GM23248 (cell line): ENCODE measurements around the gene MYO10. TPM values are rescaled to one million over a fixed set of nuclear protein-coding genes. Genes with fewer than 3 reads are reported as not detected.
A peak's percentile ranks its signal among the peaks of the same experiment; 100 is the strongest.

Experiments used
- DNase-seq: peaks from one replicate; pipeline ENCODE4 v3.0.0-alpha.2; 2015
- H2AFZ ChIP-seq: fragments of 200-600 bp; sonication (generic); 2 replicates; pipeline ENCODE4 v1.6.1; 2016; ENCODE audit warnings: antibody characterized with exemption
- H3F3A ChIP-seq: fragments of 200-600 bp; sonication (generic); 2 replicates; pipeline ENCODE4 v1.6.1; 2016; ENCODE audit warnings: mild to moderate bottlenecking, antibody characterized with exemption, mixed run types; ENCODE audit not compliant: insufficient read depth
- H3K27ac ChIP-seq: fragments of 200-600 bp; sonication (generic); 2 replicates; pipeline ENCODE4 v1.5.1; 2016; ENCODE audit warnings: mild to moderate bottlenecking
- H3K27me3 ChIP-seq: fragments of 200-600 bp; sonication (generic); replicated peaks from 2 replicates; pipeline ENCODE4 v1.6.1; 2016; ENCODE audit warnings: mild to moderate bottlenecking; ENCODE audit not compliant: insufficient read depth
- H3K36me3 ChIP-seq: fragments of 200-600 bp; sonication (generic); 2 replicates; pipeline ENCODE4 v1.6.1; 2016; ENCODE audit warnings: low read depth, mild to moderate bottlenecking
- H3K4me1 ChIP-seq: fragments of 200-600 bp; sonication (generic); 2 replicates; pipeline ENCODE4 v1.6.1; 2016; ENCODE audit warnings: mild to moderate bottlenecking; ENCODE audit not compliant: insufficient read depth
- H3K4me2 ChIP-seq: fragments of 200-600 bp; sonication (generic); one replicate; pipeline ENCODE4 v1.6.1; 2016; ENCODE audit warnings: mild to moderate bottlenecking; ENCODE audit not compliant: unreplicated experiment
- H3K4me3 ChIP-seq: fragments of 200-600 bp; sonication (generic); 2 replicates; pipeline ENCODE4 v1.5.1; 2016; ENCODE audit warnings: mild to moderate bottlenecking
- H3K79me2 ChIP-seq: fragments of 200-600 bp; sonication (generic); 2 replicates; pipeline ENCODE4 v1.6.1; 2016; ENCODE audit warnings: mild to moderate bottlenecking; ENCODE audit not compliant: insufficient read depth
- H3K9ac ChIP-seq: fragments of 200-600 bp; sonication (generic); 2 replicates; pipeline ENCODE4 v1.6.1; 2016; ENCODE audit warnings: mild to moderate bottlenecking
- H3K9me2 ChIP-seq: fragments of 200-600 bp; sonication (generic); 2 replicates; pipeline ENCODE4 v1.6.1; 2016; ENCODE audit warnings: mixed run types, mild to moderate bottlenecking, moderate library complexity; ENCODE audit not compliant: insufficient read depth
- H3K9me3 ChIP-seq: fragments of 200-600 bp; sonication (generic); one replicate; pipeline ENCODE4 v1.6.1; 2017; ENCODE audit warnings: low read depth
- H4K20me1 ChIP-seq: fragments of 200-600 bp; sonication (generic); 2 replicates; pipeline ENCODE4 v1.6.0; 2016; ENCODE audit not compliant: insufficient read depth
- EZH2 ChIP-seq: fragments of 200-600 bp; sonication (generic); IDR thresholded peaks from 2 replicates; pipeline ENCODE4 v1.6.1; 2018; ENCODE audit warnings: antibody characterized with exemption, mild to moderate bottlenecking; ENCODE audit not compliant: insufficient read depth, poor library complexity, severe bottlenecking
- EZH2phosphoT487 ChIP-seq: fragments of 200-600 bp; sonication (generic); IDR thresholded peaks from 2 replicates; pipeline ENCODE4 v1.6.1; 2018; ENCODE audit warnings: antibody characterized with exemption, moderate library complexity, mild to moderate bottlenecking, low read depth; ENCODE audit not compliant: insufficient read depth
- WGBS, 2 experiments: methylation state at CpG; one replicate each; pipeline ENCODE4 v1.1.6; 2015 to 2017; ENCODE audit warnings: low lambda C conversion rate in 2 of 2, low coverage in 1 of 2; ENCODE audit errors: missing lambda C conversion rate in 2 of 2; 5-methylcytosine and 5-hydroxymethylcytosine counted together
- in situ Hi-C: fragments of 300-500 bp; cut with MboI; formaldehyde crosslinking; loops from 2 replicates; pipeline ENCODE4 v1.15.0; 2020
- polyA plus RNA-seq: library from polyadenylated mRNA; unstranded; fragments of >200 nt; fragmentation: Nextera tagmentation; extraction: Ambion mirVana; gene quantifications from 2 replicates; pipeline ENCODE4 v1.2.1, GENCODE V29; 2016
- total RNA-seq: library from RNA; depleted of rRNA; stranded (reverse); fragments of >200 nt; shearing (Covaris generic); gene quantifications from 2 replicates; pipeline ENCODE4 v1.2.3, GENCODE V29; 2014

MYO10 gene
- total and polyA plus RNA-seq, 2 experiments from 2014 or later: 43.2 to 47.0 TPM

DNA sequence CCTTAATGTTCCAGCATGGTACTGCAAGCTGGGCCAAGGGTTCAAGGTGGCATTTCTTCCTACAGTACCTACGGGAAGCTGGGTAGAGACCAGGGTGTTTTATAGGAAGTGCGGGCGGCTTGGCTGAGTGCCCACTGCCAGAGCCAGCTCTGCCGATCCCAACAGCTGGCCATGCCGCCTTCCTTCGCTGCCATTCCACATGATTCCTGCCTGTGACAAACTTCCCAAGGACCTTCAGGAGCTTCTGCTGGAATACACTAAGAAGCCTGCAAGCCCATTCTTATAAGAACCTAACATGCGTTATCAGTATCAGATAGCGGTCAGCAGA lies 22.0 kb downstream of the MYO10 start:
- peaks cover 54% of the 10 kb centered on the region for H3F3A ChIP-seq
- 89 to 91% methylated on average over 7 to 8 of the region's 8 CpGs for WGBS, 2 experiments
- no peak overlapping the region for H3K27ac ChIP-seq
- H3K36me3 ChIP-seq: no peaks in the 10 kb centered on the region
- H3K9me2 ChIP-seq: no peaks in the 10 kb centered on the region
- H3K4me3 ChIP-seq: no peak overlapping the region
- in situ Hi-C loops: no loop called here
- H3K27me3 ChIP-seq: no peaks in the 10 kb centered on the region
- peaks cover 96% of the 10 kb centered on the region for H3K79me2 ChIP-seq
- no peak for DNase-seq
- H3K9ac ChIP-seq: no peak overlapping the region
- TF ChIP-seq EZH2phosphoT487: no peak
- no peak for TF ChIP-seq EZH2
- H3K4me2 ChIP-seq: no peak overlapping the region
- no peak overlapping the region for H2AFZ ChIP-seq
- no peaks in the 10 kb centered on the region for H3K9me3 ChIP-seq
- peaks cover 42% of the 10 kb centered on the region for H3K4me1 ChIP-seq
- no peaks in the 10 kb centered on the region; the same call in 1 of the 2 replicates for H4K20me1 ChIP-seq

DNA sequence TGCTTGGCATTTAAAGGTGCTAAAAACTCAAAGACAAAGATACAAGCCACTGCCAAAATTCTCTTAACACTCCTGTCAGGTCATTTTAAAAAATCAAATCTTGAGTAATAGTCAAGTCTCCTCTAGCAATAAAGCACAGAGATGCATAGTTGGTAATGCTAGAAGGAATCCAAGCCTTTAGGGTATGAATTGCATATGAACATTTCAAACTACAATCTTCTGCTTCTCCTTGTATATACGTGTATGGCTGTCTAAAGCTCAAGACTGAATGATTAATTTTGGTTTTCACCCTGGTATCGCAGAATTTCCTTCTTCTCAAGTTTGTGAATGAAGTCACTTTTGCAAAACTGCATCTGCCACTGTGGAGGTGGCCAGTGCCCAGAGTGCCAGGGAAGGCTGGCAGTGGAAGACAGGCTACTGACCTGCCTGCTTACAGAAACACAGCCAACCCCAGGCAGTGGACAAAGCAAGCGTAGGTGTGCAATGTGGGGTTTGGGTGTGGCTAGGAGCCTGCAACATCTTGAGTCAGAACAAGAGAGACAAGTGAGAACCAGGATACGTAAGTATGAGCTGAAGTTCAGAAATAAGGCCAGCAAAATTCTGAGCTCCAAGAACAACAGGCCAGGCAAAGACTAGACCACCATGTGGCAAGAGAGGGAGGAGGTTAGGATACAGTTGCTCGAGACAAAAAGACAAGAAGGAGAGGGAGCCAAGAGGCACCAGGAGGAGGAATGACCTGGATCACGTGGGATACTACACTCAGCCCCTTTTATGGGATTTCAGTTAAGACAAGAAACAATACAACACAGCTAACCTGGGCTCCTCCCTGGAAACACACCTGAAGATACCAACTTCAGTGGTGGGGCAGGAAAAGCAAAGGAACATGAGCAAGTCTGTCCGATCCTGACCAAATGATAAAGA lies 22.6 kb downstream of the MYO10 start:
- no peak for DNase-seq
- H3K36me3 ChIP-seq: no peaks in the 10 kb centered on the region
- H3F3A ChIP-seq: peaks cover 54% of the 10 kb centered on the region
- peaks cover 96% of the 10 kb centered on the region for H3K79me2 ChIP-seq
- H4K20me1 ChIP-seq: no peaks in the 10 kb centered on the region; the same call in 1 of the 2 replicates
- H3K4me3 ChIP-seq: no peak overlapping the region
- in situ Hi-C loops: no loop called here
- peak overlapping the region; percentile 22 for H3K4me2 ChIP-seq
- H3K4me1 ChIP-seq: peaks cover 42% of the 10 kb centered on the region
- 92 to 94% methylated on average over 7 of the region's 7 CpGs for WGBS, 2 experiments
- H3K27ac ChIP-seq: 0 out of 2 replicates have a peak overlapping the region, but pooled peaks have one; percentile 7
- H3K9ac ChIP-seq: no peak overlapping the region
- H3K27me3 ChIP-seq: no peaks in the 10 kb centered on the region
- TF ChIP-seq EZH2 (no peak), EZH2phosphoT487 (no peak)
- H3K9me3 ChIP-seq: no peaks in the 10 kb centered on the region
- no peak overlapping the region for H2AFZ ChIP-seq
- no peaks in the 10 kb centered on the region for H3K9me2 ChIP-seq

DNA sequence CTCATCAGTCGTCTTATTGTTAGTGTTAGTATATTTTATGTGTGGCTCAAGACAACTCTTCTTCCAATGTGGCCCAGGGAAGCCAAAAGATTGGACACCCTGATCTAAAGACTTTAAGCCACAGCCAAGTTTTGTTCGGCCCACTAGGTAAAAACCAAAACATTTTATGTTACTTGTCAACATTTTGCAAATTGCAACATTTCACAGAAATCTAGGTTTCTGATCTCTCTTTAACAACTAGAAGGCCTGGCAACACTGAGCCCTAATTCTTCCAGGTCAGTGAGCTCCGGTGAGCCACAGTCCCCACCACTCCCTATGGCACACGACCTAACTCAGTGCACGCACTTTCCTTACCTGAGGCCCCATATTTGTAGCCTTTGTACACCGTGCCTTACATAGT lies 24.0 kb downstream of the MYO10 start:
- no peaks in the 10 kb centered on the region for H3K9me3 ChIP-seq
- in situ Hi-C loops: no loop called here
- no peaks in the 10 kb centered on the region for H3K36me3 ChIP-seq
- H3K4me1 ChIP-seq: peaks cover 34% of the 10 kb centered on the region
- H3K9ac ChIP-seq: no peak overlapping the region
- TF ChIP-seq EZH2phosphoT487 (no peak), EZH2 (no peak)
- H3K79me2 ChIP-seq: peaks cover 96% of the 10 kb centered on the region
- H3F3A ChIP-seq: peaks cover 45% of the 10 kb centered on the region
- H4K20me1 ChIP-seq: no peaks in the 10 kb centered on the region; the same call in 1 of the 2 replicates
- H3K4me2 ChIP-seq: peak overlapping the region; percentile 22
- no peaks in the 10 kb centered on the region for H3K9me2 ChIP-seq
- no peak overlapping the region for H2AFZ ChIP-seq
- no peak overlapping the region for H3K4me3 ChIP-seq
- H3K27ac ChIP-seq: no peak overlapping the region; the same call in 1 of the 2 replicates
- WGBS, 2 experiments: 97 to 98% methylated on average over 6 of the region's 6 CpGs
- no peak for DNase-seq
- H3K27me3 ChIP-seq: no peaks in the 10 kb centered on the region

DNA sequence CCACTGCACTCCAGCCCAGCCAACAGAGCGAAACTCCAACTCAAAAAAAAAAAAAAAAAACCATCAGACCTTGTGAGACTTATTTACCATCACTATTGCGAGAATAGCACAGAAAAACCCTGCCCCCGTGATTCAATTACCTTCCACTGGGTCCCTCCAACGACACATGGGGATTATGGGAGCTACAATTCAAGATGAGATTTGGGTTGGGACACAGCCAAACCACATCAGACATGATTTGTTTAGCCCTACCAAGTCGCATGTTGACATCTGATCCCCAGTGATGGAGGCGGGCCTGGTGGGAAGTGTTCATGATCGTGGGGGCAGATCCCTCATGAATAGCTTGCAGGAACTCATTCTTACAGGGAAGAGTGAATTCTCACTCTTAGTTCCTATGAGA lies 26.6 kb downstream of the MYO10 start:
- TF ChIP-seq EZH2phosphoT487 (no peak), EZH2 (no peak)
- Histone ChIP-seq H4K20me1 (no peaks in the 10 kb centered on the region; the same call in 1 of the 2 replicates), H3K79me2 (peaks cover 100% of the 10 kb centered on the region), H3K9me2 (no peaks in the 10 kb centered on the region), H3K9me3 (no peaks in the 10 kb centered on the region), H2AFZ (no peak overlapping the region), H3K9ac (no peak overlapping the region), H3K4me2 (no peak overlapping the region), H3K4me1 (peaks cover 24% of the 10 kb centered on the region), H3K27me3 (no peaks in the 10 kb centered on the region), H3K4me3 (no peak overlapping the region), H3K27ac (no peak overlapping the region), H3K36me3 (no peaks in the 10 kb centered on the region), H3F3A (peaks cover 25% of the 10 kb centered on the region)
- no peak for DNase-seq
- 92 to 93% methylated on average over 7 of the region's 7 CpGs for WGBS, 2 experiments
- in situ Hi-C loops: no loop called here
